CD8-positive, alpha-beta memory T cell (primary cell): ENCODE results near the gene SCAP. TPM values are rescaled to one million over a fixed set of nuclear protein-coding genes. Genes with fewer than 3 reads are reported as not detected.
A peak's percentile ranks its signal among the peaks of the same experiment; 100 is the strongest.
"Not testable (repeated sequence)": the region's sequence is repeated elsewhere in the genome, so short reads cannot be mapped to it uniquely, and the experiment has no call there.

ENCODE experiments used
- CTCF ChIA-PET: fragments of 350-600 bp; sonication (Branson Sonifier 250); formaldehyde crosslinking; loops from one replicate; lab custom pipeline; 2021; ENCODE audit warnings: antibody characterized with exemption; lab: Charles Lee
- POLR2A ChIA-PET: fragments of 350-600 bp; sonication (Branson Sonifier 250); formaldehyde crosslinking; loops from one replicate; lab custom pipeline; 2021; ENCODE audit warnings: antibody characterized with exemption; lab: Charles Lee
- DNase-seq, 5 donors: peaks; one replicate each; pipeline versions ENCODE4 v3.0.0 to v3.0.0-alpha.2; 2020 to 2022; ENCODE audit warnings: mixed read lengths in 1 of 5
- H3K27ac ChIP-seq: one replicate; pipeline ENCODE4 v1.7.0; 2013; ENCODE audit warnings: low read depth, mild to moderate bottlenecking, low read length, moderate library complexity
- H3K27me3 ChIP-seq: 2 replicates; pipeline ENCODE4 v1.7.0; 2013; ENCODE audit warnings: low read length, mild to moderate bottlenecking; ENCODE audit not compliant: insufficient read depth, poor library complexity, severe bottlenecking
- H3K36me3 ChIP-seq: 2 replicates; pipeline ENCODE4 v1.7.0; 2013; ENCODE audit warnings: mild to moderate bottlenecking, low read length, moderate library complexity; ENCODE audit not compliant: insufficient read depth
- H3K4me1 ChIP-seq: 2 replicates; pipeline ENCODE4 v1.7.0; 2013; ENCODE audit warnings: mild to moderate bottlenecking, low read length, moderate library complexity; ENCODE audit not compliant: insufficient read depth
- H3K4me3 ChIP-seq: 2 replicates; pipeline ENCODE4 v1.7.0; 2013; ENCODE audit warnings: mild to moderate bottlenecking, low read length
- H3K9me3 ChIP-seq: 2 replicates; pipeline ENCODE4 v1.7.0; 2013; ENCODE audit warnings: mild to moderate bottlenecking, low read length
- H3K27ac Mint-ChIP-seq, 8 donors: one replicate each; pipeline ENCODE4 v1.8.0; 2020 to 2021; ENCODE audit warnings: mixed read lengths in 8 of 8, mild to moderate bottlenecking in 6 of 8, inconsistent platforms in 3 of 8, moderate library complexity in 3 of 8
- H3K27me3 Mint-ChIP-seq, 2 donors: one replicate each; pipeline ENCODE4 v1.8.0; 2020 to 2021; ENCODE audit warnings: mixed read lengths in 2 of 2, mild to moderate bottlenecking in 1 of 2, moderate library complexity in 1 of 2
- H3K36me3 Mint-ChIP-seq, 3 donors: one replicate each; pipeline ENCODE4 v1.8.0; 2020 to 2021; ENCODE audit warnings: mixed read lengths in 3 of 3, inconsistent platforms in 1 of 3, mild to moderate bottlenecking in 1 of 3
- H3K4me1 Mint-ChIP-seq, 3 donors: one replicate each; pipeline ENCODE4 v1.8.0; 2020 to 2021; ENCODE audit warnings: mixed read lengths in 3 of 3, inconsistent platforms in 1 of 3, mild to moderate bottlenecking in 1 of 3
- H3K4me3 Mint-ChIP-seq, 7 donors: one replicate each; pipeline ENCODE4 v1.8.0; 2020 to 2021; ENCODE audit warnings: mixed read lengths in 7 of 7, mild to moderate bottlenecking in 6 of 7, moderate library complexity in 4 of 7, inconsistent platforms in 2 of 7
- H3K9me3 Mint-ChIP-seq, 5 donors: one replicate each; pipeline ENCODE4 v1.8.0; 2020 to 2022; ENCODE audit warnings: mixed read lengths in 5 of 5, mild to moderate bottlenecking in 3 of 5, moderate library complexity in 2 of 5, inconsistent platforms in 1 of 5
- polyA plus RNA-seq: library from polyadenylated mRNA; unstranded; fragments of 300-500 nt; fragmentation: Illumina TruSeq; gene quantifications from one replicate; pipeline ENCODE4 v1.2.3, GENCODE V29; 2021
- total RNA-seq, 2 experiments: library from RNA; stranded (reverse); gene quantifications; one replicate each; pipeline ENCODE4 v1.2.3, GENCODE V29; 2021

The SCAP gene
- total and polyA plus RNA-seq, 3 experiments from 2014 or later: 60.3 to 73.4 (median 66.4) TPM

DNA sequence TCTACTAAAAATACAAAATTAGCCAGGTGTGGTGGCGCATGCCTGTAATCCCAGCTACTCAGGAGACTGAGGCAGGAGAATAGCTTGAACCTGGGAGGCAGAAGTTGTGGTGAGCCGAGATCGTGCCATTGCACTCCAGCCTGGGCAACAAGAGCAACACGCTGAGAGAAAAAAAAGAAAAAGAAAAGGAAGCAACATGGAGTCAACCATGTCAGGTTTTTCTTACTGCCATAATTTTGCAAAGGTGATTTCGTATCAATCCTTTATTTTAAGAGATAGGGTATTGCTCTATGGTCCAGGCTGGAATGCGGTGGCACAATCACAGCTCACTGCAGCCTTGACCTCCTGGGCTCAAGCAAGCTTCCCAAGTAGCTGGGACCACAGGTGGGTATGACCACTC, 4.5 kb upstream of the SCAP start:
- H3K4me3 Mint-ChIP-seq, H3K36me3 Mint-ChIP-seq, H3K27me3 Mint-ChIP-seq, H3K9me3 Mint-ChIP-seq, H3K27ac ChIP-seq, DNase-seq, H3K4me3 ChIP-seq, H3K27me3 ChIP-seq, H3K9me3 ChIP-seq, POLR2A ChIA-PET, H3K36me3 ChIP-seq: not testable (repeated sequence)
- peaks cover 12% of the 10 kb centered on the region for H3K4me1 ChIP-seq
- H3K4me1 Mint-ChIP-seq: peaks cover 6 to 18% (median 8%) of the 10 kb centered on the region in 3 donors
- CTCF ChIA-PET: interaction anchor here (1.2 kb wide), 1 partner anchor 23 kb away, joined by 3 read pairs; no protein-coding TSS in a partner anchor
- H3K27ac Mint-ChIP-seq: peak overlapping the region in 1 of 8 donors; percentile 73

DNA sequence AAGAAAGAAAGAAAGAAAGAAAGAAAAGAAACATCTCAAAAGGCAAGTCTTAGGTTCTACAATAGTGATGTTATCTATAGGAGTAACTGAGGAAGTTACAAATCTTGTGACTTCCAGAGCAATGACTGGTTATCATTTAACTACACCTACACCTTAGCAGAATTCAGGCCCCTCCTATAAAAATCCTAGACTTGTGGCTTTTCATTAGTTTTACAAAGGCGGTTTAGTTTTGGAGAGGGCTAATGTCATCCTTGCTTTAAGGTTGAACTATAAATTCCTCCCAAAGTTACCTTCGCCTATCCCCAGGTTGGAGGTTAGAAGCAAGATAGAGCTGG, 4.1 kb upstream of the SCAP start:
- Mint-ChIP-seq H3K9me3 (no peaks in the 10 kb centered on the region), H3K4me3 (no peak overlapping the region)
- POLR2A ChIA-PET: no interaction called here

DNA sequence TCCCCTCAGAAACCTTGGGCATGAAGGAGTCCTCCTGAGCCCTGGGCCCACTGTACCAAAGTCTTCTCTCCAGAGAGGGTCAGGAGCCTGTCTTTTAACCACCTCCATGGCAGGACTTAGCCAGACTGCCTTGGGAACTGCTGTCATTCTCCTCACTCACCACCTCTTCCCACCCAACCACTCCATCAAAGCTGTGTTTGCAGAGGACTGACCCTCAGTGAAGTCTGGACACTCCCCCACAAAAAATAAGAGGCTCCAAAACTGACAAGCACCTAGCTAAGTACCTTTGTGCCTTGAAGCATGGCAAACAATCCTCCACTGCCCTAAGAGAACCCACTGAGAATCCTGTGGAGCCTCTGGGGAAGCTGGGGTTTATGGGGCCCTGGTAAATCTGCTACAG, 2.3 kb upstream of the SCAP start:
- H3K27ac ChIP-seq: no peak overlapping the region
- Mint-ChIP-seq H3K9me3 (no peaks in the 10 kb centered on the region), H3K4me1 (peaks cover 25 to 37% (median 25%) of the 10 kb centered on the region in 3 donors), H3K27ac (peak overlapping the region in 4 of 8 donors; percentile 29 to 87 (median 56)), H3K27me3 (no peaks in the 10 kb centered on the region), H3K36me3 (peaks cover 0 to 3% (median 1%) of the 10 kb centered on the region in 3 donors), H3K4me3 (peak overlapping the region in 5 of 7 donors; percentile 6 to 74 (median 24))
- peaks cover 28% of the 10 kb centered on the region for H3K4me1 ChIP-seq
- POLR2A ChIA-PET: no interaction called here
- H3K27me3 ChIP-seq: no peaks in the 10 kb centered on the region
- DNase-seq: no peak
- H3K4me3 ChIP-seq: no peak overlapping the region
- CTCF ChIA-PET: interaction anchor here (0.7 to 4.9 kb wide), 3 partner anchors 9 to 309 kb away, joined by 3 to 43 read pairs (median 3); no protein-coding TSS in a partner anchor
- H3K36me3 ChIP-seq: no peaks in the 10 kb centered on the region
- no peaks in the 10 kb centered on the region for H3K9me3 ChIP-seq

More for the DNA sequence above, 4.1 kb upstream of the SCAP start:
- Histone ChIP-seq H3K4me3 (no peak overlapping the region), H3K4me1 (peaks cover 14% of the 10 kb centered on the region), H3K36me3 (no peaks in the 10 kb centered on the region), H3K27me3 (no peaks in the 10 kb centered on the region), H3K9me3 (no peaks in the 10 kb centered on the region), H3K27ac (no peak overlapping the region)
- Mint-ChIP-seq H3K27me3 (no peaks in the 10 kb centered on the region), H3K4me1 (peaks cover 11 to 22% (median 13%) of the 10 kb centered on the region in 3 donors), H3K36me3 (peaks cover 0 to 3% (median 0%) of the 10 kb centered on the region in 3 donors), H3K27ac (peak overlapping the region in 1 of 8 donors; percentile 54)
- DNase-seq: no peak
- CTCF ChIA-PET: interaction anchor here (1.0 kb wide), 1 partner anchor 59 kb away, joined by 4 read pairs; no protein-coding TSS in a partner anchor

DNA sequence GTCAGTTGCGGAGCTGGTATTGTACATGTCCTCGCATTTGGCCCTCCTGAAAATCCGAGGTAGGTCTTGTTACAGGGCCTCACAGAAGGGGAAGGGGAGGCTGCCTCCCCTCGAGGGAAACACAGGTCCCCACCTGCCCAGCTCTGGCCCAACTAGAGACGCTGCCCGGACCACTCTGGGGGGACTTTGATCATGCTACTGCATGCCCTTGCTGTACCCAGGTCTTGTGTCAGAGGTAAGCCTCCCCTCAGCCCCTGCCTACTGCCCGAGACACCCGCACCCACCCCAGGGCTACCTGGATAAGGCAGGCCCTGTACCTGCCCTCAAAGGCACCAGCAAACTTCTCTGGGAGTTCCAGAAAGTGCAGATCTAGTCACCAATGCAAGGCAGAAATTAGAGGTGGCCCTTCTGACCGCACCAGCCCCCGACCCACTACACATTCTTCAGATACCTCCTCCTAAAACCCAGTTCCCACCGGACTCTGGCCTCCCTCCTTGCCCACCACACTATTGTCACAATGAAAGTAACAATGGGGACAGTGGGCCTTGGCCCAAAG, 981 bp upstream of the SCAP start:
- POLR2A ChIA-PET: no interaction called here

DNA sequence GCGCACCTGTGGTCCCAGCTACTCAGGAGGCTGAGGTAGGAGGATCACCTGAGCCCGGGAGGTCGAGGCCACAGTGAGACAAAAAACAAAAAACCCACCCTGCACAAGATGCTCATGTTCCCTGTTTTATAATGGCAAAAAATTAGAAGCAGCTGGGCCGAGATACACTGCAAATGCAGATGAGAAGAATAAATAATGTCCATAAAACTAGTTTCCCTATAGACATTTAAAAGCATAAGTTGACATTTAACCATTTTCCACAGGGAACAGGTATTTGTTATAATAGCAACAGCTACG, 537 bp upstream of the SCAP start:
- Histone ChIP-seq H3K4me3 (peak overlapping the region; percentile 73), H3K4me1 (peaks cover 33% of the 10 kb centered on the region), H3K36me3 (no peaks in the 10 kb centered on the region), H3K27me3 (no peaks in the 10 kb centered on the region), H3K9me3 (no peaks in the 10 kb centered on the region), H3K27ac (peak overlapping the region; percentile 87)
- CTCF ChIA-PET: interaction anchor here (0.7 to 4.9 kb wide), 6 partner anchors 18 to 349 kb away, joined by 3 to 43 read pairs (median 4); no protein-coding TSS in a partner anchor
- Mint-ChIP-seq H3K36me3 (peaks cover 0 to 3% (median 2%) of the 10 kb centered on the region in 3 donors), H3K27me3 (no peaks in the 10 kb centered on the region), H3K27ac (peak overlapping the region; percentile 87 to 96 (median 88)), H3K9me3 (no peaks in the 10 kb centered on the region), H3K4me3 (peak overlapping the region; percentile 83 to 96 (median 85)), H3K4me1 (peaks cover 28 to 45% (median 33%) of the 10 kb centered on the region in 3 donors)
- POLR2A ChIA-PET: no interaction called here
- no peak for DNase-seq

More for the DNA sequence above, 981 bp upstream of the SCAP start:
- Mint-ChIP-seq H3K9me3 (no peaks in the 10 kb centered on the region), H3K27ac (peak overlapping the region; percentile 40 to 96 (median 88)), H3K27me3 (no peaks in the 10 kb centered on the region), H3K36me3 (peaks cover 0 to 3% (median 2%) of the 10 kb centered on the region in 3 donors), H3K4me3 (peak overlapping the region; percentile 83 to 96 (median 85)), H3K4me1 (peaks cover 28 to 43% (median 32%) of the 10 kb centered on the region in 3 donors)
- CTCF ChIA-PET: interaction anchor here (0.7 to 4.9 kb wide), 6 partner anchors 18 to 348 kb away, joined by 3 to 43 read pairs (median 4); no protein-coding TSS in a partner anchor
- Histone ChIP-seq H3K27ac (peak overlapping the region; percentile 87), H3K36me3 (no peaks in the 10 kb centered on the region), H3K9me3 (no peaks in the 10 kb centered on the region), H3K27me3 (no peaks in the 10 kb centered on the region), H3K4me1 (peaks cover 33% of the 10 kb centered on the region), H3K4me3 (peak overlapping the region; percentile 73)
- no peak for DNase-seq

DNA sequence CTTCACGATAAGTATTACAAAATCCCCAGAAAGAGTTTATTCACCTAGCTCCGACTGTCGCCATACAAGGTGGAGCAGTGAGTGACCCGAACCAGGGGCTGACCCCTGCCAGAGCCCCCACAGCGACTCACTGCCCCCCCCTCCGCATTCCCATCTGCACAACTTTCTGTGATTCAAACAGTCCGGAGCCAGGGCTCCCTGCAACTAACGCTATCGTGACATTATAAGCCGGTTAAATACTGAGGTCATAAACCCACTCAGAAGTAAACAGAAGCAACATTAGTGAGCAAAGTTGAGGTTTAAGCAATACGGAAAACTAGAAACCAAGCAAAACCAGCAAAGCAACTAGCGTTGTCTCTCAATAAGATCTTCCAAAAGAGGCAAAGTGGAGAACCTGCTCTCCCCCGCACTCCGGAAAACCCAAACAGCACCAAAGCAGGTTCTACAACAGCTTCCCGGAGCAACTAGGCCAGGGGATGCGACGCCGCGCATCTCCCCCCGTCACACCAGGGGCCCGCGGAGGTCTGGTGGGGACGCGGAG, 642 bp downstream of the SCAP start:
- peaks cover 33% of the 10 kb centered on the region for H3K4me1 ChIP-seq
- Mint-ChIP-seq H3K36me3 (peaks cover 0 to 5% (median 2%) of the 10 kb centered on the region in 3 donors), H3K4me3 (peak overlapping the region; percentile 85 to 96 (median 91)), H3K4me1 (peaks cover 32 to 55% (median 42%) of the 10 kb centered on the region in 3 donors), H3K9me3 (no peaks in the 10 kb centered on the region), H3K27me3 (no peaks in the 10 kb centered on the region), H3K27ac (peak overlapping the region; percentile 76 to 98 (median 93))
- CTCF ChIA-PET: interaction anchor here (1.2 to 4.9 kb wide), 5 partner anchors 43 to 350 kb away, joined by 4 to 43 read pairs (median 5); no protein-coding TSS in a partner anchor
- no peaks in the 10 kb centered on the region for H3K36me3 ChIP-seq
- no peaks in the 10 kb centered on the region for H3K9me3 ChIP-seq
- no peaks in the 10 kb centered on the region for H3K27me3 ChIP-seq
- POLR2A ChIA-PET: interaction anchor here (0.6 to 1.0 kb wide), 3 partner anchors 53 to 1554 kb away, joined by 3 to 4 read pairs (median 3); no protein-coding TSS in a partner anchor
- DNase-seq: no peak
- peak overlapping the region; percentile 65 for H3K4me3 ChIP-seq
- H3K27ac ChIP-seq: peak overlapping the region; percentile 87

DNA sequence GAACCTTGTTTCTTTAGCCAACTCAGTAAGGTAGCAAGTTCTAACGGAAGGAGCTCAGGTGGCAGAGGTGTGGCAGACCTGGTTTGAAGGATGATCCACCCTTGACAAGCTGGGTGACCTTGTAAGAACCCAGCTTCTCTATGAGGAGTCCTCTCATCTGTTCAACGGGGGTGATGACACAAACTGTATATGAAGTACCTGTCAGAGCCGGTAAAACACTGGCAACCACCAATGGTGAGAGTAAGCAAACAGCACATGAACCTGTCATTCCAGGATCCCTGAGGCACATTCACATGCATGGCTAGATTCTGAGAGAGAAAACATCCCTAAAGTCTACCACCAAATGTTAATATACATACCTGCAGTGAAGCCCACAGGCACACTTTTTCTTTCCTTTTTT, 2.4 kb downstream of the SCAP start:
- Mint-ChIP-seq H3K27me3 (no peaks in the 10 kb centered on the region), H3K27ac (peak overlapping the region; percentile 21 to 85 (median 72))

DNA sequence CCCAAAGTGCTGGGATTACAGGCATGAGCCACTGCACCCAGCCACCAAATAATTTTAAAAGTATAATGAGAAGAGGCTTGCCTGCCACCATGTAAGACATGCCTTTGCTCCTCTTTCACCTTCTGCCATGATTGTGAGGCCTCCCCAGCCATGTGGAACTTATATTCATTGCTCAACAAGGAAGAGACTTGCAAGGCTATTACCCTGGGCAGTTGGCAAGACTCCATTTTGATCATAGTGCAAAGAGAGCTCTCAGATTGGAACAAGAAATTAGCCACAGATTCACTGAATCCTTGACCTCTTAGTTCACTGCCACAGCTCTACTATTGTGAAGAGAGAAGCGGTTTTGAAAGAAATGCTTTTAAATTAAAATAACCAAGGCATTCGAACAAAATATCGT, 6.1 kb downstream of the SCAP start:
- ChIA-PET POLR2A (no interaction called here), CTCF (no interaction called here)
- no peak for DNase-seq
- H3K36me3 ChIP-seq: no peaks in the 10 kb centered on the region
- Mint-ChIP-seq H3K36me3 (peaks cover 14 to 18% (median 16%) of the 10 kb centered on the region in 3 donors), H3K4me3 (no peak overlapping the region), H3K27ac (peak overlapping the region in 2 of 8 donors; percentile 9 to 71), H3K4me1 (peaks cover 29 to 66% (median 56%) of the 10 kb centered on the region in 3 donors), H3K27me3 (no peaks in the 10 kb centered on the region), H3K9me3 (no peaks in the 10 kb centered on the region)
- no peaks in the 10 kb centered on the region for H3K9me3 ChIP-seq
- no peaks in the 10 kb centered on the region for H3K27me3 ChIP-seq
- H3K4me1 ChIP-seq: peaks cover 18% of the 10 kb centered on the region
- H3K4me3 ChIP-seq: no peak overlapping the region
- H3K27ac ChIP-seq: no peak overlapping the region

More for the DNA sequence above, 2.4 kb downstream of the SCAP start:
- H3K9me3 Mint-ChIP-seq: no peaks in the 10 kb centered on the region
- peaks cover 0 to 8% (median 3%) of the 10 kb centered on the region in 3 donors for H3K36me3 Mint-ChIP-seq
- peak overlapping the region; percentile 64 to 84 (median 73) for H3K4me3 Mint-ChIP-seq
- no peaks in the 10 kb centered on the region for H3K36me3 ChIP-seq
- no peak for DNase-seq
- peaks cover 33% of the 10 kb centered on the region for H3K4me1 ChIP-seq
- H3K27ac ChIP-seq: no peak overlapping the region
- H3K4me1 Mint-ChIP-seq: peaks cover 33 to 60% (median 49%) of the 10 kb centered on the region in 3 donors
- ChIA-PET CTCF (interaction anchor here (1.4 kb wide), 1 partner anchor 52 kb away, joined by 5 read pairs; no protein-coding TSS in a partner anchor), POLR2A (no interaction called here)
- no peaks in the 10 kb centered on the region for H3K27me3 ChIP-seq
- no peaks in the 10 kb centered on the region for H3K9me3 ChIP-seq
- no peak overlapping the region for H3K4me3 ChIP-seq
